HCT116 (cell line): ENCODE data around the gene SIX3. TPM values are rescaled to one million over a fixed set of nuclear protein-coding genes. Genes with fewer than 3 reads are reported as not detected.

Source experiments
- ATAC-seq: fragments of 200-7000 bp; cut with Tn5 transposase; 2 replicates; pipeline ENCODE4 v1.9.1; 2020; ENCODE audit warnings: mild to moderate bottlenecking, moderate library complexity
- BruUV-seq: library from RNA; stranded (reverse); fragments of 400-500 nt; replicated peaks from 2 replicates; lab custom pipeline; 2021; lab: Mats Ljungman, UMichigan
- CTCF ChIA-PET: fragments of 300-600 bp; sonication (Branson Sonifier 250); formaldehyde crosslinking; loops from one replicate; lab custom pipeline; 2021; ENCODE audit warnings: antibody characterized with exemption; lab: Charles Lee
- POLR2A ChIA-PET: fragments of 300-600, 350-600 bp; sonication (Branson Sonifier 250); formaldehyde crosslinking; loops from one replicate; lab custom pipeline; 2021; ENCODE audit warnings: antibody characterized with exemption; lab: Charles Lee
- RAD21 ChIA-PET, 2 experiments: fragments of 300-600 bp; sonication (Branson Sonifier 250); formaldehyde crosslinking; loops; one replicate each; lab custom pipeline; 2023; ENCODE audit warnings: low total read pairs in 2 of 2; ENCODE audit not compliant: uncharacterized antibody in 2 of 2, unreplicated experiment in 2 of 2, low non-redundant PET in 1 of 2; lab: Charles Lee
- DNase-seq: peaks from one replicate; pipeline ENCODE4 v3.0.0-alpha.2; 2010; ENCODE audit warnings: low read depth, low spot score
- H2AFZ ChIP-seq: fragments of 200-600 bp; shearing (Covaris generic), sonication (generic); 2 replicates; pipeline ENCODE4 v1.6.1; 2017; ENCODE audit warnings: low read depth, mixed run types, mixed read lengths, antibody characterized with exemption, low read length; ENCODE audit not compliant: poor library complexity, severe bottlenecking
- H3K27ac ChIP-seq: 2 replicates; pipeline ENCODE4 v1.5.1; 2012; ENCODE audit warnings: low read depth, low read length
- H3K27me3 ChIP-seq: fragments of 200-600 bp; sonication (generic); 2 replicates; pipeline ENCODE4 v1.6.1; 2016; ENCODE audit warnings: mixed run types, low read length, mixed read lengths; ENCODE audit not compliant: insufficient read depth
- H3K36me3 ChIP-seq, 2 experiments: fragments of 200-500 bp in 1 of 2; fragments of 200-600 bp in 1 of 2; sonication (Bioruptor generic) in 1 of 2; sonication (generic) in 1 of 2; 2 replicates each; pipeline versions ENCODE4 v1.5.1 to v1.6.1; 2014 to 2016; ENCODE audit warnings: low read length in 2 of 2, inconsistent platforms in 1 of 2, mixed read lengths in 1 of 2, mixed run types in 1 of 2; ENCODE audit not compliant: insufficient read depth in 2 of 2, control insufficient read depth in 1 of 2
- H3K4me1 ChIP-seq, 2 experiments: fragments of 200-600 bp in 1 of 2; sonication (generic) in 1 of 2; 2 replicates each; pipeline versions ENCODE4 v1.5.1 to v1.6.1; 2012 to 2017; ENCODE audit warnings: low read length in 2 of 2, inconsistent platforms in 1 of 2, mild to moderate bottlenecking in 1 of 2, mixed read lengths in 1 of 2, mixed run types in 1 of 2, moderate library complexity in 1 of 2; ENCODE audit not compliant: insufficient read depth in 2 of 2, control insufficient read depth in 1 of 2
- H3K4me2 ChIP-seq: fragments of 200-600 bp; sonication (generic); 2 replicates; pipeline ENCODE4 v1.6.1; 2017; ENCODE audit warnings: mixed run types, low read length, mixed read lengths
- H3K4me3 ChIP-seq, 2 experiments: fragments of 200-600 bp in 1 of 2; sonication (generic) in 1 of 2; replicated peaks in 1 of 2; 2 replicates each; pipeline ENCODE4 v1.5.1; 2011 to 2016; ENCODE audit warnings: low read length in 2 of 2, control low read depth in 1 of 2, low read depth in 1 of 2, mild to moderate bottlenecking in 1 of 2, mixed read lengths in 1 of 2, mixed run types in 1 of 2
- H3K79me2 ChIP-seq: fragments of 200-600 bp; sonication (generic); 2 replicates; pipeline ENCODE4 v1.6.1; 2017; ENCODE audit warnings: mild to moderate bottlenecking, mixed run types, low read length, moderate library complexity, mixed read lengths; ENCODE audit not compliant: insufficient read depth
- H3K9ac ChIP-seq: fragments of 200-600 bp; sonication (generic); 2 replicates; pipeline ENCODE4 v1.6.1; 2016; ENCODE audit warnings: low read length, mixed read lengths
- H3K9me2 ChIP-seq: fragments of 200-600 bp; sonication (generic), shearing (Covaris generic); 2 replicates; pipeline ENCODE4 v1.6.1; 2017; ENCODE audit warnings: mixed run types, mild to moderate bottlenecking, moderate library complexity; ENCODE audit not compliant: insufficient read depth
- H3K9me3 ChIP-seq, 2 experiments: fragments of 200-500 bp in 1 of 2; fragments of 200-600 bp in 1 of 2; sonication (Bioruptor generic) in 1 of 2; sonication (generic) in 1 of 2; 2 replicates each; pipeline ENCODE4 v1.6.1; 2014 to 2017; ENCODE audit warnings: low read length in 2 of 2, mixed read lengths in 2 of 2, inconsistent platforms in 1 of 2, low read depth in 1 of 2, mild to moderate bottlenecking in 1 of 2, mixed run types in 1 of 2, moderate library complexity in 1 of 2; ENCODE audit not compliant: control insufficient read depth in 1 of 2, insufficient read depth in 1 of 2
- H4K20me1 ChIP-seq: fragments of 200-600 bp; sonication (generic), shearing (Covaris generic); 2 replicates; pipeline ENCODE4 v1.6.1; 2017; ENCODE audit warnings: mixed run types, mild to moderate bottlenecking, moderate library complexity; ENCODE audit not compliant: insufficient read depth
- CBX3 ChIP-seq: IDR thresholded peaks from 2 replicates; pipeline ENCODE4 v1.6.1; 2012; ENCODE audit warnings: low read depth
- EZH2phosphoT487 ChIP-seq: fragments of 200-600 bp; IDR thresholded peaks from 2 replicates; pipeline ENCODE4 v1.6.1; 2018; ENCODE audit warnings: antibody characterized with exemption, borderline replicate concordance
- RAD21 ChIP-seq: IDR thresholded peaks from 2 replicates; pipeline ENCODE4 v1.6.1; 2012; ENCODE audit warnings: low read depth, mild to moderate bottlenecking
- SP1 ChIP-seq: IDR thresholded peaks from 2 replicates; pipeline ENCODE4 v1.6.1; 2012; ENCODE audit warnings: low read depth
- TCF7L2 ChIP-seq: IDR thresholded peaks from 2 replicates; pipeline ENCODE4 v1.7.0; 2011; ENCODE audit warnings: borderline replicate concordance, inconsistent platforms; ENCODE audit not compliant: insufficient read depth, insufficient read length; ENCODE audit errors: extremely low read depth
- intact Hi-C: fragments of 100-400 bp; cut with micrococcal nuclease; formaldehyde crosslinking; loops from 2 replicates; pipeline ENCODE4 v1.10.0; 2022
- total RNA-seq: library from RNA; stranded (reverse); gene quantifications from one replicate; pipeline ENCODE4 v1.2.1, GENCODE V29; 2021; ENCODE audit not compliant: unreplicated experiment
- TF ChIP-seq, protein P1 (sequence below): IDR thresholded peaks from 2 replicates; pipeline ENCODE4 v1.6.1; 2011; ENCODE audit warnings: mild to moderate bottlenecking, low read length, moderate library complexity; ENCODE audit not compliant: insufficient replicate concordance; ENCODE audit errors: extremely low read depth
- TF ChIP-seq, protein P2 (sequence below), 3 experiments: fragments of 200-600 bp in 1 of 3; sonication (generic) in 1 of 3; IDR thresholded peaks in 2 of 3; conservative IDR thresholded peaks in 1 of 3; 2 replicates each; pipeline ENCODE4 v1.5.1; 2012 to 2017; ENCODE audit warnings: low read depth in 2 of 3, low read length in 2 of 3, antibody characterized with exemption in 1 of 3, borderline replicate concordance in 1 of 3, control low read depth in 1 of 3, mild to moderate bottlenecking in 1 of 3, mixed read lengths in 1 of 3, mixed run types in 1 of 3, moderate library complexity in 1 of 3; ENCODE audit not compliant: insufficient read depth in 1 of 3

Gene SIX3
- total RNA-seq, 1 experiment from 2014 or later = 1.2 TPM

DNA sequence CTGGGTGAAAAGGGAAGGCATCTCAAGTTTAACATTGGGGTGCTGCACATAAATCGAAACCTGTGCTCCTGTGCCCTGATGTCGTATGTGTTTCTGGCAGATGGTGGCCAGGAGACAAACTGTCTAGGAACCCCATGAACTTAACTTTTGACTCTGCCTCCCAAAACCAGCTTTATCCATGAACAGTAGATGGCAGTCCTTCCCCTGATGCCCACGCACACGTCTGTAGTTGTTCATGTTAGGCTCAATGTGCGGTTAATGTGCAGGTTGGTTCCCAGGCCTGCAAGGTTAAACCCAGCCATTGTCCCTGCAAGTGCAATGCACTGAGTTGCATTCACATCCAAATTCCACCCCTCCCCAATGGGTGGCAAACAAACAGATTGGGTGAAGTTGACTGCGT is 44.1 kb upstream of the SIX3 start:
- RAD21 ChIA-PET = no interaction called here
- H3K9me3 ChIP-seq = no peaks in the 10 kb centered on the region
- CTCF ChIA-PET = interaction anchor here (0.9 kb wide), 1 partner anchor 58 kb away, joined by 3 read pairs; no protein-coding TSS in a partner anchor
- POLR2A ChIA-PET = no interaction called here
- intact Hi-C loops = no loop called here
- no peak overlapping the region for H3K27ac ChIP-seq
- no peaks in the 10 kb centered on the region for H3K79me2 ChIP-seq
- no peaks in the 10 kb centered on the region for H3K36me3 ChIP-seq
- peaks cover 19% of the 10 kb centered on the region for H3K27me3 ChIP-seq
- DNase-seq = no peak
- no peaks in the 10 kb centered on the region for H4K20me1 ChIP-seq
- no peaks in the 10 kb centered on the region for H3K4me1 ChIP-seq
- TF ChIP-seq SP1 = no peak
- TF ChIP-seq EZH2phosphoT487 = no peak
- TF ChIP-seq, protein P1, sequence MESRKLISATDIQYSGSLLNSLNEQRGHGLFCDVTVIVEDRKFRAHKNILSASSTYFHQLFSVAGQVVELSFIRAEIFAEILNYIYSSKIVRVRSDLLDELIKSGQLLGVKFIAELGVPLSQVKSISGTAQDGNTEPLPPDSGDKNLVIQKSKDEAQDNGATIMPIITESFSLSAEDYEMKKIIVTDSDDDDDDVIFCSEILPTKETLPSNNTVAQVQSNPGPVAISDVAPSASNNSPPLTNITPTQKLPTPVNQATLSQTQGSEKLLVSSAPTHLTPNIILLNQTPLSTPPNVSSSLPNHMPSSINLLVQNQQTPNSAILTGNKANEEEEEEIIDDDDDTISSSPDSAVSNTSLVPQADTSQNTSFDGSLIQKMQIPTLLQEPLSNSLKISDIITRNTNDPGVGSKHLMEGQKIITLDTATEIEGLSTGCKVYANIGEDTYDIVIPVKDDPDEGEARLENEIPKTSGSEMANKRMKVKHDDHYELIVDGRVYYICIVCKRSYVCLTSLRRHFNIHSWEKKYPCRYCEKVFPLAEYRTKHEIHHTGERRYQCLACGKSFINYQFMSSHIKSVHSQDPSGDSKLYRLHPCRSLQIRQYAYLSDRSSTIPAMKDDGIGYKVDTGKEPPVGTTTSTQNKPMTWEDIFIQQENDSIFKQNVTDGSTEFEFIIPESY = no peak
- TF ChIP-seq, protein P2, sequence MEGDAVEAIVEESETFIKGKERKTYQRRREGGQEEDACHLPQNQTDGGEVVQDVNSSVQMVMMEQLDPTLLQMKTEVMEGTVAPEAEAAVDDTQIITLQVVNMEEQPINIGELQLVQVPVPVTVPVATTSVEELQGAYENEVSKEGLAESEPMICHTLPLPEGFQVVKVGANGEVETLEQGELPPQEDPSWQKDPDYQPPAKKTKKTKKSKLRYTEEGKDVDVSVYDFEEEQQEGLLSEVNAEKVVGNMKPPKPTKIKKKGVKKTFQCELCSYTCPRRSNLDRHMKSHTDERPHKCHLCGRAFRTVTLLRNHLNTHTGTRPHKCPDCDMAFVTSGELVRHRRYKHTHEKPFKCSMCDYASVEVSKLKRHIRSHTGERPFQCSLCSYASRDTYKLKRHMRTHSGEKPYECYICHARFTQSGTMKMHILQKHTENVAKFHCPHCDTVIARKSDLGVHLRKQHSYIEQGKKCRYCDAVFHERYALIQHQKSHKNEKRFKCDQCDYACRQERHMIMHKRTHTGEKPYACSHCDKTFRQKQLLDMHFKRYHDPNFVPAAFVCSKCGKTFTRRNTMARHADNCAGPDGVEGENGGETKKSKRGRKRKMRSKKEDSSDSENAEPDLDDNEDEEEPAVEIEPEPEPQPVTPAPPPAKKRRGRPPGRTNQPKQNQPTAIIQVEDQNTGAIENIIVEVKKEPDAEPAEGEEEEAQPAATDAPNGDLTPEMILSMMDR (IDR thresholded peaks at IDR 0.05 in 2 of 3, conservative IDR thresholded peaks at IDR 0.05 in 1 of 3; ENCODE audit: borderline replicate concordance in 1 of 3, insufficient read depth in 1 of 3, low read depth in 2 of 3, low read length in 2 of 3) = peak; percentile 27 to 39 (median 36); a peak in 5 of 6 replicates
- TF ChIP-seq TCF7L2 = no peak
- TF ChIP-seq RAD21 = peak; percentile 53
- TF ChIP-seq CBX3 = no peak
- ATAC-seq = no peak
- BruUV-seq = no TSS peak
- H3K9me2 ChIP-seq = no peaks in the 10 kb centered on the region
- H3K4me3 ChIP-seq = no peak overlapping the region
- no peak overlapping the region for H2AFZ ChIP-seq
- H3K9ac ChIP-seq = no peak overlapping the region
- H3K4me2 ChIP-seq = no peak overlapping the region
